Vagina (tissue), 2 donors: ENCODE measurements around the gene TBC1D21. TPM values are rescaled to one million over a fixed set of nuclear protein-coding genes. Genes with fewer than 3 reads are reported as not detected.

Source experiments
- DNase-seq, 2 donors: peaks; one replicate each; pipeline ENCODE4 v3.0.0-alpha.2; 2017; ENCODE audit errors: extremely low spot score in 2 of 2
- H3K27ac ChIP-seq: fragments of 200-600 bp; sonication (generic); one replicate; pipeline ENCODE4 v1.5.1; 2019
- H3K27me3 ChIP-seq: fragments of 200-600 bp; sonication (generic); one replicate; pipeline ENCODE4 v1.5.1; 2019
- H3K36me3 ChIP-seq, 2 donors: fragments of 200-600 bp; sonication (generic); one replicate each; pipeline ENCODE4 v1.5.1; 2017 to 2019
- H3K4me1 ChIP-seq: fragments of 200-600 bp; sonication (generic); one replicate; pipeline ENCODE4 v1.5.1; 2019
- H3K4me3 ChIP-seq, 2 donors: fragments of 200-600 bp; sonication (generic); 1 replicate in 1 of 2; 2 replicates in 1 of 2; pipeline ENCODE4 v1.5.1; 2016 to 2019
- H3K9me3 ChIP-seq: fragments of 200-600 bp; sonication (generic); one replicate; pipeline ENCODE4 v1.5.1; 2019
- POLR2A ChIP-seq, 2 donors: fragments of 450-650 bp; IDR thresholded peaks; one replicate each; pipeline ENCODE4 v1.6.1; 2017; ENCODE audit warnings: antibody characterized with exemption in 2 of 2, mild to moderate bottlenecking in 2 of 2, moderate library complexity in 2 of 2
- POLR2AphosphoS5 ChIP-seq, 2 donors: sonication (generic); formaldehyde crosslinking; IDR thresholded peaks; one replicate each; pipeline ENCODE4 v1.9.0; 2017; ENCODE audit warnings: antibody characterized with exemption in 2 of 2, mild to moderate bottlenecking in 2 of 2, low read depth in 1 of 2; ENCODE audit not compliant: insufficient read depth in 1 of 2
- intact Hi-C: fragments of 100-400 bp; cut with DNase I; formaldehyde crosslinking; loops from one replicate; pipeline ENCODE4 v1.15.1; 2023
- total RNA-seq: library from RNA; depleted of rRNA; stranded (reverse); fragments of >200 nt; gene quantifications from one replicate; pipeline ENCODE4 v1.2.3, GENCODE V29; 2016
- TF ChIP-seq, protein P1 (sequence below), 3 experiments: fragments of 450-650 bp in 2 of 3; fragments of 200-600 bp in 1 of 3; sonication (generic) in 1 of 3; IDR thresholded peaks; one replicate each; pipeline ENCODE4 v1.5.1; 2017 to 2019; ENCODE audit warnings: antibody characterized with exemption in 3 of 3, mild to moderate bottlenecking in 2 of 3, moderate library complexity in 2 of 3

The TBC1D21 gene
- total RNA-seq, 1 donor from 2014 or later, result not detected

GRCh38 chr15:73857193-73857920 is 16.0 kb upstream of the TBC1D21 start:
- Histone ChIP-seq H3K4me3 (no peak overlapping the region), H3K27ac (no peak overlapping the region), H3K27me3 (no peaks in the 10 kb centered on the region), H3K36me3 (no peaks in the 10 kb centered on the region), H3K4me1 (no peaks in the 10 kb centered on the region), H3K9me3 (no peaks in the 10 kb centered on the region)
- TF ChIP-seq POLR2AphosphoS5 (IDR thresholded peaks at IDR 0.05; ENCODE audit: insufficient read depth in 1 of 2, low read depth in 1 of 2) (no peak), POLR2A (IDR thresholded peaks at IDR 0.05) (no peak)
- TF ChIP-seq, protein P1, sequence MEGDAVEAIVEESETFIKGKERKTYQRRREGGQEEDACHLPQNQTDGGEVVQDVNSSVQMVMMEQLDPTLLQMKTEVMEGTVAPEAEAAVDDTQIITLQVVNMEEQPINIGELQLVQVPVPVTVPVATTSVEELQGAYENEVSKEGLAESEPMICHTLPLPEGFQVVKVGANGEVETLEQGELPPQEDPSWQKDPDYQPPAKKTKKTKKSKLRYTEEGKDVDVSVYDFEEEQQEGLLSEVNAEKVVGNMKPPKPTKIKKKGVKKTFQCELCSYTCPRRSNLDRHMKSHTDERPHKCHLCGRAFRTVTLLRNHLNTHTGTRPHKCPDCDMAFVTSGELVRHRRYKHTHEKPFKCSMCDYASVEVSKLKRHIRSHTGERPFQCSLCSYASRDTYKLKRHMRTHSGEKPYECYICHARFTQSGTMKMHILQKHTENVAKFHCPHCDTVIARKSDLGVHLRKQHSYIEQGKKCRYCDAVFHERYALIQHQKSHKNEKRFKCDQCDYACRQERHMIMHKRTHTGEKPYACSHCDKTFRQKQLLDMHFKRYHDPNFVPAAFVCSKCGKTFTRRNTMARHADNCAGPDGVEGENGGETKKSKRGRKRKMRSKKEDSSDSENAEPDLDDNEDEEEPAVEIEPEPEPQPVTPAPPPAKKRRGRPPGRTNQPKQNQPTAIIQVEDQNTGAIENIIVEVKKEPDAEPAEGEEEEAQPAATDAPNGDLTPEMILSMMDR (IDR thresholded peaks at IDR 0.05), result no peak
- no peak for DNase-seq
- intact Hi-C loops, result no loop called here

GRCh38 chr15:73858062-73858461 is 15.3 kb upstream of the TBC1D21 start:
- Histone ChIP-seq H3K4me3 (no peak overlapping the region), H3K27ac (no peak overlapping the region), H3K9me3 (no peaks in the 10 kb centered on the region), H3K27me3 (no peaks in the 10 kb centered on the region), H3K4me1 (no peaks in the 10 kb centered on the region), H3K36me3 (no peaks in the 10 kb centered on the region)
- TF ChIP-seq POLR2AphosphoS5 (IDR thresholded peaks at IDR 0.05; ENCODE audit: insufficient read depth in 1 of 2, low read depth in 1 of 2) (no peak), POLR2A (IDR thresholded peaks at IDR 0.05) (no peak)
- TF ChIP-seq, protein P1 (IDR thresholded peaks at IDR 0.05), result no peak
- DNase-seq, result no peak
- intact Hi-C loops, result no loop called here

GRCh38 chr15:73862276-73862675 is 11.1 kb upstream of the TBC1D21 start:
- Histone ChIP-seq H3K27me3 (no peaks in the 10 kb centered on the region), H3K36me3 (no peaks in the 10 kb centered on the region), H3K4me3 (no peak overlapping the region), H3K9me3 (no peaks in the 10 kb centered on the region), H3K4me1 (no peaks in the 10 kb centered on the region), H3K27ac (no peak overlapping the region)
- no peak for DNase-seq
- intact Hi-C loops, result no loop called here
- TF ChIP-seq, protein P1 (IDR thresholded peaks at IDR 0.05), result no peak
- TF ChIP-seq POLR2A (IDR thresholded peaks at IDR 0.05) (no peak), POLR2AphosphoS5 (IDR thresholded peaks at IDR 0.05; ENCODE audit: insufficient read depth in 1 of 2, low read depth in 1 of 2) (no peak)

GRCh38 chr15:73865379-73865778 is 8.0 kb upstream of the TBC1D21 start:
- H3K27ac ChIP-seq, result no peak overlapping the region
- no peaks in the 10 kb centered on the region for H3K27me3 ChIP-seq
- TF ChIP-seq, protein P1 (IDR thresholded peaks at IDR 0.05), result no peak
- TF ChIP-seq POLR2AphosphoS5 (IDR thresholded peaks at IDR 0.05; ENCODE audit: insufficient read depth in 1 of 2, low read depth in 1 of 2) (no peak), POLR2A (IDR thresholded peaks at IDR 0.05) (no peak)
- H3K4me1 ChIP-seq, result no peaks in the 10 kb centered on the region
- intact Hi-C loops, result no loop called here
- no peaks in the 10 kb centered on the region for H3K36me3 ChIP-seq
- DNase-seq, result no peak
- no peaks in the 10 kb centered on the region for H3K9me3 ChIP-seq
- H3K4me3 ChIP-seq, result no peak overlapping the region

DNA sequence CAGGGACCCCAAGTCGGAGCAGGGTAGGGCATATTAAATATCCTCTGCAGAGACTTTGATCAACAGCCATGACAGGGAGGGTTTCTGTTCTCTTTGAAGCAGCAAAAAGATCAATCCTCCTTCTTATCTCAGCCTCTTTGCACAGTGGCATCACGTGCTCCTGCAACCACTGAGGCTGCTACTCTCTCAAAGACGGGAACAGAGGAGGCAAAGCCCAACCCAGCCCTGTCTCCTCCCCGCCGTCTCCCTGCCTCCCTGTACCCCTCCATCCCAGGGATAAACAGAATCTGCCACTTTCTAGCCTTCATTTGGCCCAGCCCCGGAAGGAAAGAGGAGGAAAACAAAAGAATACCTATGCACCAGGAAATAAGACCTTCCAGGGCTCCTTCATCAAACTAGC is 7.5 kb upstream of the TBC1D21 start:
- Histone ChIP-seq H3K27me3 (no peaks in the 10 kb centered on the region), H3K4me3 (no peak overlapping the region), H3K36me3 (no peaks in the 10 kb centered on the region), H3K27ac (no peak overlapping the region), H3K4me1 (no peaks in the 10 kb centered on the region), H3K9me3 (no peaks in the 10 kb centered on the region)
- no peak for TF ChIP-seq POLR2AphosphoS5 (IDR thresholded peaks at IDR 0.05; ENCODE audit: insufficient read depth in 1 of 2, low read depth in 1 of 2)
- TF ChIP-seq POLR2A (IDR thresholded peaks at IDR 0.05), result no peak
- TF ChIP-seq, protein P1 (IDR thresholded peaks at IDR 0.05), result no peak
- intact Hi-C loops, result no loop called here
- peak in 1 of 2 donors; percentile 82 for DNase-seq
